Skeletal muscle satellite cell (primary cell): ENCODE measurements around the gene OR10A6.

ENCODE experiments used
- H3K27me3 ChIP-seq: 2 replicates; pipeline ENCODE4 v1.7.0; 2013; ENCODE audit warnings: low read length; ENCODE audit not compliant: control insufficient read depth, insufficient read depth
- H3K36me3 ChIP-seq: 2 replicates; pipeline ENCODE4 v1.7.0; 2013; ENCODE audit warnings: mild to moderate bottlenecking, control low read depth, low read length; ENCODE audit not compliant: insufficient read depth
- H3K4me1 ChIP-seq: 2 replicates; pipeline ENCODE4 v1.7.0; 2013; ENCODE audit warnings: low read length; ENCODE audit not compliant: control insufficient read depth, insufficient read depth
- H3K4me2 ChIP-seq: 2 replicates; pipeline ENCODE4 v1.7.0; 2013; ENCODE audit warnings: mild to moderate bottlenecking, low read length
- H3K4me3 ChIP-seq: 2 replicates; pipeline ENCODE4 v1.7.0; 2013; ENCODE audit warnings: low read length
- H3K9ac ChIP-seq: 2 replicates; pipeline ENCODE4 v1.7.0; 2013; ENCODE audit warnings: mild to moderate bottlenecking, low read depth, low read length, moderate library complexity
- H3K9me3 ChIP-seq: replicated peaks from 2 replicates; pipeline ENCODE4 v1.7.0; 2013; ENCODE audit warnings: mild to moderate bottlenecking, control low read depth, low read length

The OR10A6 gene

GRCh38 chr11:7909585-7910285 is 21.3 kb downstream of the OR10A6 start:
- Histone ChIP-seq H3K36me3 (no peaks in the 10 kb centered on the region), H3K4me3 (no peak overlapping the region), H3K4me2 (no peak overlapping the region), H3K9ac (no peak overlapping the region), H3K4me1 (peaks cover 26% of the 10 kb centered on the region), H3K9me3 (no peaks in the 10 kb centered on the region), H3K27me3 (no peaks in the 10 kb centered on the region)

GRCh38 chr11:7907121-7907520 is 23.9 kb downstream of the OR10A6 start:
- Histone ChIP-seq H3K36me3 (no peaks in the 10 kb centered on the region), H3K4me1 (peaks cover 43% of the 10 kb centered on the region), H3K9ac (peak overlapping the region; percentile 44), H3K9me3 (no peaks in the 10 kb centered on the region), H3K27me3 (no peaks in the 10 kb centered on the region), H3K4me3 (no peak overlapping the region), H3K4me2 (peak overlapping the region; percentile 5)

- Histone ChIP-seq H3K9me3 (no peaks in the 10 kb centered on the region), H3K27me3 (no peaks in the 10 kb centered on the region), H3K4me2 (peak overlapping the region; percentile 66), H3K36me3 (no peaks in the 10 kb centered on the region), H3K4me3 (no peak overlapping the region), H3K9ac (peak overlapping the region; percentile 44), H3K4me1 (peaks cover 43% of the 10 kb centered on the region)
These were observed 24.6 kb downstream of the OR10A6 start for GRCh38 chr11:7906481-7906880.

GRCh38 chr11:7905961-7906429 is 25.1 kb downstream of the OR10A6 start:
- H3K9ac ChIP-seq, result peak overlapping the region; percentile 44

GRCh38 chr11:7905549-7905948 is 25.5 kb downstream of the OR10A6 start:
- Histone ChIP-seq H3K27me3 (no peaks in the 10 kb centered on the region), H3K36me3 (no peaks in the 10 kb centered on the region), H3K4me2 (peak overlapping the region; percentile 66), H3K9me3 (no peaks in the 10 kb centered on the region), H3K4me3 (peak overlapping the region; percentile 19), H3K4me1 (peaks cover 43% of the 10 kb centered on the region), H3K9ac (peak overlapping the region; percentile 44)

More at GRCh38 chr11:7905961-7906429, 25.1 kb downstream of the OR10A6 start:
- H3K9me3 ChIP-seq, result no peaks in the 10 kb centered on the region
- H3K27me3 ChIP-seq, result no peaks in the 10 kb centered on the region
- H3K4me3 ChIP-seq, result no peak overlapping the region
- no peaks in the 10 kb centered on the region for H3K36me3 ChIP-seq
- peak overlapping the region; percentile 66 for H3K4me2 ChIP-seq
- peaks cover 43% of the 10 kb centered on the region for H3K4me1 ChIP-seq

DNA sequence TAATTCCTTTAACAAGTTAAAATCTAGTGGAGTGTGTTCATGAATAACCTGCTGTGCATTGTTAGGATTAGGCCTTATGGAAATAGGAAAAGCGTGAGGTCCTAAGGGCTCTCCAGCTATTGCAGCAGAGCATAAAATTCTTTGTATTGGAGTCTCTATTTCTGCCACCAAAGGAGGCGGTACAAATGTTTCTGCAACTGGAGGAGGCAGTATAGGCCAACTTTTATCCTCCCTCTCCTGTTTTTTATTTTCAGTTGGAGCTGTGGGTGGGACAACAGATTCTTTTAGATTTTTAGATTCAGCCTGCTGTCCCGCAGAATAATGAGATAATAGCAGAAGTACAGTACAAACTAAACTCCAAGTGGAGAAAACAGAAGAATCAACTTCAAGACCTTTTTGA is 26.2 kb downstream of the OR10A6 start:
- H3K4me3 ChIP-seq, result peak overlapping the region; percentile 32
- H3K9ac ChIP-seq, result peak overlapping the region; percentile 44

DNA sequence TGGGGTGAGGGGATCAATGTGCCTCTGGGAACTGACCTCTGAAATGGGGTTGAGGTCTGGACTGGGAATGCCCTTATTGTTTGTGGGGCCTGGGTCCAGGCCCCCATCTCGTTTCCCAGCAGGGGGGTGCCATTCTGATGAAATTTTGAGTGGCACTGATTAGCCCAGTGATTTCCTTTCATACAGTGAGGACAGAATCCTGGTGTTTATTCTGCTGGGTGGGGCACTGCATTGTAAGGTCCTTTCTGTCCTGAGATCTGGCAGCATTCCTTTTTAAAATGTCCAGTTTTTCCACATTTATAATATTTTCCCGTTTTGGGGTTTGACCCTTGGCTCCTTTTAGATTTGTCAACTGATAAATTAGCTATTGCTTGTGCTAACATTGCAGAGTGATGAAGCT is 27.1 kb downstream of the OR10A6 start:
- Histone ChIP-seq H3K9me3 (no peaks in the 10 kb centered on the region), H3K4me1 (peaks cover 43% of the 10 kb centered on the region), H3K4me3 (no peak overlapping the region), H3K9ac (peak overlapping the region; percentile 27), H3K36me3 (no peaks in the 10 kb centered on the region), H3K4me2 (peak overlapping the region; percentile 66), H3K27me3 (no peaks in the 10 kb centered on the region)

More for the DNA sequence above, 26.2 kb downstream of the OR10A6 start:
- Histone ChIP-seq H3K9me3 (no peaks in the 10 kb centered on the region), H3K27me3 (no peaks in the 10 kb centered on the region), H3K4me1 (peaks cover 43% of the 10 kb centered on the region), H3K4me2 (peak overlapping the region; percentile 66), H3K36me3 (no peaks in the 10 kb centered on the region)

- H3K9me3 ChIP-seq, result no peaks in the 10 kb centered on the region
- H3K4me2 ChIP-seq, result no peak overlapping the region
- no peaks in the 10 kb centered on the region for H3K27me3 ChIP-seq
- no peak overlapping the region for H3K9ac ChIP-seq
- peaks cover 34% of the 10 kb centered on the region for H3K4me1 ChIP-seq
- no peak overlapping the region for H3K4me3 ChIP-seq
- no peaks in the 10 kb centered on the region for H3K36me3 ChIP-seq
These were observed 29.7 kb downstream of the OR10A6 start for GRCh38 chr11:7901319-7901854.

- Histone ChIP-seq H3K27me3 (no peaks in the 10 kb centered on the region), H3K36me3 (no peaks in the 10 kb centered on the region), H3K9ac (no peak overlapping the region), H3K4me3 (no peak overlapping the region), H3K4me1 (peaks cover 32% of the 10 kb centered on the region), H3K4me2 (no peak overlapping the region), H3K9me3 (no peaks in the 10 kb centered on the region)
These were observed 30.4 kb downstream of the OR10A6 start for GRCh38 chr11:7900686-7901085.

GRCh38 chr11:7899418-7899817 is 31.6 kb downstream of the OR10A6 start:
- H3K4me1 ChIP-seq, result peaks cover 20% of the 10 kb centered on the region
- no peak overlapping the region for H3K4me2 ChIP-seq
- no peak overlapping the region for H3K4me3 ChIP-seq
- H3K9ac ChIP-seq, result no peak overlapping the region
- no peaks in the 10 kb centered on the region for H3K27me3 ChIP-seq
- H3K36me3 ChIP-seq, result no peaks in the 10 kb centered on the region
- H3K9me3 ChIP-seq, result no peaks in the 10 kb centered on the region

DNA sequence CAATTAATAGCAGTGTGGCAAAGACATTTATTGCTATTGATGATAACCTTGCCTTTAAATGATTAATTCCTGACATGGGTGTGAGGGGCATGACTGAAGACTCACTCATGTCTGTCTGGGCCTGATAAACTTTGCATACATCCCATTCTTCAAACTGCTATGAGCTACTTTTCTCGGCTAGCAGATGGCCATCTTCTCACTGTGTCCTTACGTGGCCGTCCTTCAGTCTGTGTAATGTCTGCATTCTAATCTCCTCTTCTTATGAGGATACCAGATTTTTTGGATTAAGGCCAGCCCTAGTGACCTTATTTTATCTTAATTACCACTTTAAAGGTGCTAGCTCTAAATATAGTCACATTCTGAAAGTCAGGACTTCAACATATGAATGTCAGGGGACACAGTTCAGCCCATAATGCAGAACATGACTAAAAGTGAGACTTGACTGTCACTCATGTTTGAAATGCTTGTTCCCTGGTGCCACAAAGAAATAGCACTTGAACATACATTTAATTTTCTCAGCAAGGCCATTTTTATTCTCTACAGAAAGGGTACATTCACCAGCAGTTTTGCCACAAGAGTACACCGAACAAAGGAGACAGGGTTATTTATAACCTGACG is 32.3 kb downstream of the OR10A6 start:
- Histone ChIP-seq H3K4me3 (no peak overlapping the region), H3K9ac (no peak overlapping the region)

More for the DNA sequence above, 32.3 kb downstream of the OR10A6 start:
- Histone ChIP-seq H3K4me2 (no peak overlapping the region), H3K36me3 (no peaks in the 10 kb centered on the region), H3K27me3 (no peaks in the 10 kb centered on the region), H3K4me1 (peaks cover 14% of the 10 kb centered on the region), H3K9me3 (no peaks in the 10 kb centered on the region)
